Measurements from ENCODE around the gene SLC25A47. TPM values are rescaled to one million over a fixed set of nuclear protein-coding genes. Genes with fewer than 3 reads are reported as not detected.
"Not testable (repeated sequence)": the region's sequence is repeated elsewhere in the genome, so short reads cannot be mapped to it uniquely, and the experiment has no call there.

Gene SLC25A47
- total RNA-seq, 1 donor from 2014 or later, result not detected

- no peak overlapping the region for H3K4me3 ChIP-seq (ENCODE audit: low read depth, low read length)
- DNase-seq (ENCODE audit: low read depth), result no peak
- TF ChIP-seq CTCF (conservative IDR thresholded peaks at IDR 0.05; ENCODE audit: low read depth, low read length), result no peak
Observed at GRCh38 chr14:100336618-100337530, 13.7 kb downstream of the SLC25A47 start.

GRCh38 chr14:100339766-100340422, 16.8 kb downstream of the SLC25A47 start:
- TF ChIP-seq CTCF (conservative IDR thresholded peaks at IDR 0.05; ENCODE audit: low read depth, low read length), result no peak
- no peak overlapping the region for H3K4me3 ChIP-seq (ENCODE audit: low read depth, low read length)
- DNase-seq (ENCODE audit: low read depth), result no peak

- no peak overlapping the region for H3K4me3 ChIP-seq (ENCODE audit: low read depth, low read length)
- TF ChIP-seq CTCF (conservative IDR thresholded peaks at IDR 0.05; ENCODE audit: low read depth, low read length), result no peak
- no peak for DNase-seq (ENCODE audit: low read depth)
Observed at GRCh38 chr14:100340423-100340813, 17.3 kb downstream of the SLC25A47 start.

GRCh38 chr14:100341301-100342031, 18.3 kb downstream of the SLC25A47 start:
- DNase-seq (ENCODE audit: low read depth), result peak; percentile 88
- H3K4me3 ChIP-seq (ENCODE audit: low read depth, low read length), result no peak overlapping the region
- TF ChIP-seq CTCF (conservative IDR thresholded peaks at IDR 0.05; ENCODE audit: low read depth, low read length), result no peak

- DNase-seq (ENCODE audit: low read depth), result no peak
- H3K4me3 ChIP-seq (ENCODE audit: low read depth, low read length), result no peak overlapping the region
- no peak for TF ChIP-seq CTCF (conservative IDR thresholded peaks at IDR 0.05; ENCODE audit: low read depth, low read length)
Observed at GRCh38 chr14:100342195-100342594, 19.1 kb downstream of the SLC25A47 start.

GRCh38 chr14:100342826-100343225, 19.7 kb downstream of the SLC25A47 start:
- not testable (repeated sequence) for H3K4me3 ChIP-seq (ENCODE audit: low read depth, low read length); DNase-seq (ENCODE audit: low read depth)

GRCh38 chr14:100344657-100345056, 21.5 kb downstream of the SLC25A47 start:
- DNase-seq (ENCODE audit: low read depth); H3K4me3 ChIP-seq (ENCODE audit: low read depth, low read length): not testable (repeated sequence)

Data from epithelial cell of proximal tubule (primary cell).